H9 (cell line): Measurements from ENCODE around the gene CHURC1. TPM values are rescaled to one million over a fixed set of nuclear protein-coding genes. Genes with fewer than 3 reads are reported as not detected.

Experiments
- DNase-seq: peaks from one replicate; pipeline ENCODE4 v3.0.0-alpha.2; 2017
- H2AFZ ChIP-seq: one replicate; pipeline ENCODE4 v1.6.1; 2013; ENCODE audit warnings: mild to moderate bottlenecking, low read length, control low read depth, moderate library complexity
- H2AK5ac ChIP-seq: 2 replicates; pipeline ENCODE4 v1.6.1; 2013; ENCODE audit warnings: low read length, control low read depth, mixed read lengths; ENCODE audit not compliant: insufficient read length
- H2BK120ac ChIP-seq: one replicate; pipeline ENCODE4 v1.6.1; 2013; ENCODE audit warnings: low read depth, mild to moderate bottlenecking, low read length, control low read depth, inconsistent platforms; ENCODE audit not compliant: poor library complexity, severe bottlenecking
- H2BK12ac ChIP-seq: 2 replicates; pipeline ENCODE4 v1.6.1; 2013; ENCODE audit warnings: low read length, control low read depth, mixed read lengths, low read depth; ENCODE audit not compliant: insufficient read length
- H2BK15ac ChIP-seq: 2 replicates; pipeline ENCODE4 v1.6.1; 2013; ENCODE audit warnings: low read depth, low read length, control low read depth
- H2BK20ac ChIP-seq: one replicate; pipeline ENCODE4 v1.6.1; 2013; ENCODE audit warnings: low read depth, mild to moderate bottlenecking, low read length, control low read depth, inconsistent platforms; ENCODE audit not compliant: poor library complexity, severe bottlenecking
- H2BK5ac ChIP-seq: 2 replicates; pipeline ENCODE4 v1.6.1; 2013; ENCODE audit warnings: low read length, control low read depth, mixed read lengths; ENCODE audit not compliant: insufficient read length
- H3K14ac ChIP-seq: 2 replicates; pipeline ENCODE4 v1.6.1; 2013; ENCODE audit warnings: low read length, control low read depth; ENCODE audit not compliant: insufficient read depth
- H3K18ac ChIP-seq: 2 replicates; pipeline ENCODE4 v1.6.1; 2013; ENCODE audit warnings: low read depth, mild to moderate bottlenecking, mixed read lengths, low read length, control low read depth; ENCODE audit not compliant: insufficient read length
- H3K23ac ChIP-seq: 2 replicates; pipeline ENCODE4 v1.6.1; 2013; ENCODE audit warnings: low read length, control low read depth, mixed read lengths, low read depth; ENCODE audit not compliant: insufficient read length
- H3K23me2 ChIP-seq: 2 replicates; pipeline ENCODE4 v1.6.1; 2013; ENCODE audit warnings: low read depth, mild to moderate bottlenecking, mixed read lengths, low read length, control low read depth; ENCODE audit not compliant: insufficient read length, poor library complexity, severe bottlenecking
- H3K27ac ChIP-seq: 2 replicates; pipeline ENCODE4 v1.5.1; 2013; ENCODE audit warnings: low read length, control low read depth, mixed read lengths, low read depth; ENCODE audit not compliant: insufficient read length
- H3K27me3 ChIP-seq: 2 replicates; pipeline ENCODE4 v1.6.1; 2013; ENCODE audit warnings: low read length, control low read depth, inconsistent platforms; ENCODE audit not compliant: insufficient read depth
- H3K4ac ChIP-seq: 2 replicates; pipeline ENCODE4 v1.6.1; 2013; ENCODE audit warnings: low read depth, mild to moderate bottlenecking, control low read depth, inconsistent platforms, low read length, moderate library complexity
- H3K4me1 ChIP-seq: 2 replicates; pipeline ENCODE4 v1.6.1; 2013; ENCODE audit warnings: low read length, control low read depth, inconsistent platforms; ENCODE audit not compliant: insufficient read depth
- H3K4me2 ChIP-seq: 2 replicates; pipeline ENCODE4 v1.6.1; 2013; ENCODE audit warnings: low read length, control low read depth, mixed read lengths; ENCODE audit not compliant: insufficient read length, insufficient read depth
- H3K56ac ChIP-seq: 2 replicates; pipeline ENCODE4 v1.6.1; 2013; ENCODE audit warnings: low read depth, mild to moderate bottlenecking, mixed read lengths, low read length, control low read depth; ENCODE audit not compliant: insufficient read length
- H3K79me1 ChIP-seq: 2 replicates; pipeline ENCODE4 v1.6.1; 2013; ENCODE audit warnings: low read depth, mild to moderate bottlenecking, moderate library complexity, low read length, control low read depth, inconsistent platforms; ENCODE audit not compliant: insufficient read depth, poor library complexity, severe bottlenecking
- H3K79me2 ChIP-seq: 2 replicates; pipeline ENCODE4 v1.6.1; 2013; ENCODE audit warnings: low read length, control low read depth, inconsistent platforms; ENCODE audit not compliant: insufficient read depth
- H3K9ac ChIP-seq: 2 replicates; pipeline ENCODE4 v1.6.1; 2013; ENCODE audit warnings: low read length, control low read depth, mixed read lengths; ENCODE audit not compliant: insufficient read length; ENCODE audit errors: extremely low read depth
- H3K9me3 ChIP-seq: one replicate; pipeline ENCODE4 v1.6.1; 2013; ENCODE audit warnings: low read depth, low read length, inconsistent platforms; ENCODE audit not compliant: control insufficient read depth
- H3T11ph ChIP-seq: one replicate; pipeline ENCODE4 v1.6.1; 2013; ENCODE audit warnings: mild to moderate bottlenecking, low read length, control low read depth, inconsistent platforms
- H4K20me1 ChIP-seq: one replicate; pipeline ENCODE4 v1.6.1; 2013; ENCODE audit not compliant: control insufficient read depth, insufficient read length, insufficient read depth
- H4K5ac ChIP-seq: 2 replicates; pipeline ENCODE4 v1.6.1; 2013; ENCODE audit warnings: low read depth, mild to moderate bottlenecking, mixed read lengths, low read length, control low read depth; ENCODE audit not compliant: insufficient read length
- H4K8ac ChIP-seq: replicated peaks from 2 replicates; pipeline ENCODE4 v1.6.1; 2013; ENCODE audit warnings: low read length, control low read depth, mixed read lengths, low read depth; ENCODE audit not compliant: insufficient read length
- H4K91ac ChIP-seq: 2 replicates; pipeline ENCODE4 v1.6.1; 2013; ENCODE audit warnings: low read depth, mild to moderate bottlenecking, moderate library complexity, mixed read lengths, low read length, control low read depth; ENCODE audit not compliant: insufficient read length
- H3K27ac Mint-ChIP-seq, 3 experiments: 2 replicates in 2 of 3; 3 replicates in 1 of 3; pipeline ENCODE4 v1.8.0; 2020 to 2021; ENCODE audit warnings: mixed read lengths in 3 of 3, mild to moderate bottlenecking in 1 of 3, moderate library complexity in 1 of 3
- H3K27me3 Mint-ChIP-seq: 2 replicates; pipeline ENCODE4 v1.8.0; 2021; ENCODE audit warnings: low read depth, mild to moderate bottlenecking, moderate library complexity, mixed read lengths
- H3K36me3 Mint-ChIP-seq, 3 experiments: 2 replicates in 2 of 3; 3 replicates in 1 of 3; pipeline ENCODE4 v1.8.0; 2020 to 2021; ENCODE audit warnings: low read depth in 3 of 3, mixed read lengths in 3 of 3; ENCODE audit not compliant: insufficient read depth in 1 of 3
- H3K4me1 Mint-ChIP-seq, 2 experiments: 2 replicates each; pipeline ENCODE4 v1.8.0; 2020; ENCODE audit warnings: mixed read lengths in 2 of 2
- H3K4me3 Mint-ChIP-seq, 2 experiments: 2 replicates in 1 of 2; 3 replicates in 1 of 2; pipeline ENCODE4 v1.8.0; 2020 to 2021; ENCODE audit warnings: mild to moderate bottlenecking in 2 of 2, mixed read lengths in 2 of 2, moderate library complexity in 1 of 2
- H3K9me3 Mint-ChIP-seq, 2 experiments: 2 replicates in 1 of 2; 3 replicates in 1 of 2; pipeline ENCODE4 v1.8.0; 2020; ENCODE audit warnings: mild to moderate bottlenecking in 2 of 2, mixed read lengths in 2 of 2, moderate library complexity in 1 of 2
- WGBS: extraction: QIAGEN DNeasy Blood & Tissue Kit; methylation state at CpG from one replicate; pipeline ENCODE4 v1.1.7; 2013; ENCODE audit warnings: missing lambda C conversion rate, low lambda C conversion rate, mixed read lengths; ENCODE audit not compliant: insufficient read length; ENCODE audit errors: extremely low coverage; 5-methylcytosine and 5-hydroxymethylcytosine counted together
- total RNA-seq: library from RNA; stranded (reverse); gene quantifications from 2 replicates; pipeline ENCODE4 v1.2.1, GENCODE V29; 2021
- TF ChIP-seq, protein P1 (sequence below): fragments of 200-600 bp; sonication (generic); conservative IDR thresholded peaks from 3 replicates; pipeline ENCODE4 v1.8.0; 2021; ENCODE audit warnings: antibody characterized with exemption, mild to moderate bottlenecking

Gene CHURC1
- total RNA-seq, 1 experiment from 2014 or later = 58.7 TPM

DNA sequence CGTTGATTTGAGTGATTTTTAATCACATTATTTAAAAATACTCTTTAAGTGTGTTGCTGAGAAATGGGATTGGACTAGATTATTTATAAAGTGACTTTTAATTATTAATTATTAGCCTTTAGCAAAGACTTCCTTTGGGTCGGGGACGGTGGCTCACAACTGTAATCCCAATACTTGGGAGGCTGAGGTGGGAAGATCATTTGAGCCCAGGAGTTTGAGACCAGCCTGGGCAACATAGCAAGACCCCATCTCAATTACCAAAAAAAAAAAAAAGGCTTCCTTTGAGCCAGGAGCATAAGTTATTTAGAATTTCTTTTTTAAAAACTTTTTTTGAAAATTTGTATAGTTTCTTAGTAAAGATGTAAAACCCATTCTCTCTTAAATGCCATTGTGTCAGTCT, 8.8 kb downstream of the CHURC1 start:
- no peaks in the 10 kb centered on the region for H3K27me3 ChIP-seq
- no peak overlapping the region for H2BK15ac ChIP-seq
- H4K20me1 ChIP-seq = no peaks in the 10 kb centered on the region
- H3K4me1 ChIP-seq = no peaks in the 10 kb centered on the region
- DNase-seq = no peak
- H2BK120ac ChIP-seq = no peak overlapping the region
- peaks cover 6 to 30% (median 22%) of the 10 kb centered on the region in 3 experiments; a peak in 5 of 7 replicates for H3K36me3 Mint-ChIP-seq
- H3K27me3 Mint-ChIP-seq = no peaks in the 10 kb centered on the region
- H4K5ac ChIP-seq = no peak overlapping the region
- no peaks in the 10 kb centered on the region for H3K23me2 ChIP-seq
- H3T11ph ChIP-seq = no peak overlapping the region
- H3K4ac ChIP-seq = no peak overlapping the region
- peaks cover 0 to 3% of the 10 kb centered on the region in 2 experiments; a peak in 2 of 4 replicates for H3K4me1 Mint-ChIP-seq
- no peak overlapping the region for H2BK5ac ChIP-seq
- no peak overlapping the region for H3K18ac ChIP-seq
- H3K9me3 ChIP-seq = no peaks in the 10 kb centered on the region
- H2BK20ac ChIP-seq = no peak overlapping the region
- no peak overlapping the region for H3K56ac ChIP-seq
- H2AFZ ChIP-seq = no peak overlapping the region
- H3K27ac ChIP-seq = no peak overlapping the region
- no peak overlapping the region for H4K8ac ChIP-seq
- H3K4me3 Mint-ChIP-seq = no peak overlapping the region
- H4K91ac ChIP-seq = no peak overlapping the region
- H3K27ac Mint-ChIP-seq = no peak overlapping the region
- no peaks in the 10 kb centered on the region for H3K79me1 ChIP-seq
- H3K9me3 Mint-ChIP-seq = no peaks in the 10 kb centered on the region
- H3K79me2 ChIP-seq = no peaks in the 10 kb centered on the region; the same call in 1 of the 2 replicates
- no peak overlapping the region for H3K23ac ChIP-seq
- no peak overlapping the region for H3K14ac ChIP-seq
- no peak overlapping the region for H3K9ac ChIP-seq
- TF ChIP-seq, protein P1, sequence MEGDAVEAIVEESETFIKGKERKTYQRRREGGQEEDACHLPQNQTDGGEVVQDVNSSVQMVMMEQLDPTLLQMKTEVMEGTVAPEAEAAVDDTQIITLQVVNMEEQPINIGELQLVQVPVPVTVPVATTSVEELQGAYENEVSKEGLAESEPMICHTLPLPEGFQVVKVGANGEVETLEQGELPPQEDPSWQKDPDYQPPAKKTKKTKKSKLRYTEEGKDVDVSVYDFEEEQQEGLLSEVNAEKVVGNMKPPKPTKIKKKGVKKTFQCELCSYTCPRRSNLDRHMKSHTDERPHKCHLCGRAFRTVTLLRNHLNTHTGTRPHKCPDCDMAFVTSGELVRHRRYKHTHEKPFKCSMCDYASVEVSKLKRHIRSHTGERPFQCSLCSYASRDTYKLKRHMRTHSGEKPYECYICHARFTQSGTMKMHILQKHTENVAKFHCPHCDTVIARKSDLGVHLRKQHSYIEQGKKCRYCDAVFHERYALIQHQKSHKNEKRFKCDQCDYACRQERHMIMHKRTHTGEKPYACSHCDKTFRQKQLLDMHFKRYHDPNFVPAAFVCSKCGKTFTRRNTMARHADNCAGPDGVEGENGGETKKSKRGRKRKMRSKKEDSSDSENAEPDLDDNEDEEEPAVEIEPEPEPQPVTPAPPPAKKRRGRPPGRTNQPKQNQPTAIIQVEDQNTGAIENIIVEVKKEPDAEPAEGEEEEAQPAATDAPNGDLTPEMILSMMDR = no peak
- WGBS = no CpG with 5 or more reads among the region's 3 CpGs
- H3K4me2 ChIP-seq = no peak overlapping the region
- no peak overlapping the region for H2BK12ac ChIP-seq
- no peak overlapping the region for H2AK5ac ChIP-seq
